ENCODE measurements around the gene SUGCT. TPM values are rescaled to one million over a fixed set of nuclear protein-coding genes. Genes with fewer than 3 reads are reported as not detected.

Gene SUGCT
- polyA plus RNA-seq, 1 of the 3 experiments (the other 2 are of a cell fraction) = 53.7 TPM

GRCh38 chr7:40874756-40875155 is 740.0 kb downstream of the SUGCT start:
- H3K36me3 ChIP-seq (replicated peaks in 1 of 2; ENCODE audit: control insufficient read depth in 1 of 2, insufficient read depth in 2 of 2, low read length in 1 of 2) = peaks cover 2 to 18% of the 10 kb centered on the region in 2 experiments
- CTCF ChIA-PET = interaction anchor here (0.6 to 0.8 kb wide), 2 partner anchors 29 to 704 kb away, joined by 3 read pairs; no protein-coding TSS in a partner anchor
- no peaks in the 10 kb centered on the region for H3K4me1 ChIP-seq (ENCODE audit: control insufficient read depth in 1 of 2, insufficient read depth in 2 of 2, low read depth in 1 of 2, low read length in 1 of 2)
- no peak overlapping the region for H3K4me2 ChIP-seq
- no peaks in the 10 kb centered on the region for H3K79me2 ChIP-seq (ENCODE audit: insufficient read depth)
- no peaks in the 10 kb centered on the region for H3K9me2 ChIP-seq
- no peaks in the 10 kb centered on the region for H3F3A ChIP-seq (replicated peaks; ENCODE audit: insufficient read depth)
- TF ChIP-seq YY1 (IDR thresholded peaks at IDR 0.05; ENCODE audit: low read depth) (no peak), FOSL2 (IDR thresholded peaks at IDR 0.05; ENCODE audit: borderline replicate concordance, low read depth) (no peak), USF1 (IDR thresholded peaks at IDR 0.05; ENCODE audit: borderline replicate concordance, low read depth) (no peak), CTCF (IDR thresholded peaks at IDR 0.05) (no peak), CHD2 (IDR thresholded peaks at IDR 0.05; ENCODE audit: low read length, partially characterized antibody) (no peak)
- POLR2A ChIA-PET = no interaction called here
- no peak for DNase-seq
- H2AFZ ChIP-seq (ENCODE audit: low read depth) = no peak overlapping the region
- 73% methylated on average over 4 of the region's 4 CpGs for WGBS (ENCODE audit: low lambda C conversion rate)
- H3K27ac ChIP-seq (ENCODE audit: low read depth in 2 of 2, low read length in 1 of 2) = no peak overlapping the region
- H4K20me1 ChIP-seq (ENCODE audit: insufficient read depth) = no peaks in the 10 kb centered on the region
- no peak overlapping the region for H3K9ac ChIP-seq
- H3K9me3 ChIP-seq = no peaks in the 10 kb centered on the region
- no peak overlapping the region for H3K4me3 ChIP-seq (ENCODE audit: low read depth in 2 of 2, low read length in 1 of 2)
- no peaks in the 10 kb centered on the region for H3K27me3 ChIP-seq (ENCODE audit: insufficient read depth)

- no peak for TF ChIP-seq EZH2phosphoT487 (IDR thresholded peaks at IDR 0.05; ENCODE audit: borderline replicate concordance, low read depth)
- no peak for TF ChIP-seq TCF12 (IDR thresholded peaks at IDR 0.05)
- no peak for TF ChIP-seq GABPA (IDR thresholded peaks at IDR 0.05; ENCODE audit: low read depth)
- TF ChIP-seq ZBTB33 (IDR thresholded peaks at IDR 0.05; ENCODE audit: borderline replicate concordance, low read depth) = no peak
- TF ChIP-seq RFX5 (IDR thresholded peaks at IDR 0.05; ENCODE audit: low read length) = no peak
- TF ChIP-seq IRF3 (IDR thresholded peaks at IDR 0.05; ENCODE audit: low read depth, low read length) = no peak
- TF ChIP-seq FOSL2 (IDR thresholded peaks at IDR 0.05; ENCODE audit: borderline replicate concordance, low read depth) = no peak
- no peak for TF ChIP-seq EP300 (IDR thresholded peaks at IDR 0.05; ENCODE audit: borderline replicate concordance in 1 of 2, low read depth in 1 of 2, low read length in 1 of 2)
- TF ChIP-seq JUND (IDR thresholded peaks at IDR 0.05) = no peak
- TF ChIP-seq YY1 (IDR thresholded peaks at IDR 0.05; ENCODE audit: low read depth) = no peak
- TF ChIP-seq GATA2 (CRISPR knock-in tag; IDR thresholded peaks at IDR 0.05) = no peak
- no peak for TF ChIP-seq TEAD4 (IDR thresholded peaks at IDR 0.05; ENCODE audit: borderline replicate concordance, insufficient read depth)
- TF ChIP-seq ELF1 (IDR thresholded peaks at IDR 0.05) = no peak
- ChIA-PET CTCF (interaction anchor here (0.9 kb wide), 1 partner anchor 12 kb away, joined by 3 read pairs; no protein-coding TSS in a partner anchor), POLR2A (no interaction called here)
- Histone ChIP-seq H3K4me1 (ENCODE audit: control insufficient read depth in 1 of 2, insufficient read depth in 2 of 2, low read depth in 1 of 2, low read length in 1 of 2) (no peaks in the 10 kb centered on the region), H3K36me3 (replicated peaks in 1 of 2; ENCODE audit: control insufficient read depth in 1 of 2, insufficient read depth in 2 of 2, low read length in 1 of 2) (peaks cover 0 to 11% of the 10 kb centered on the region in 2 experiments), H4K20me1 (ENCODE audit: insufficient read depth) (no peaks in the 10 kb centered on the region), H3K79me2 (ENCODE audit: insufficient read depth) (no peaks in the 10 kb centered on the region), H3K4me2 (no peak overlapping the region), H3K9me3 (no peaks in the 10 kb centered on the region), H3K9ac (no peak overlapping the region), H2AFZ (ENCODE audit: low read depth) (no peak overlapping the region), H3F3A (replicated peaks; ENCODE audit: insufficient read depth) (no peaks in the 10 kb centered on the region), H3K27ac (ENCODE audit: low read depth in 2 of 2, low read length in 1 of 2) (no peak overlapping the region), H3K9me2 (no peaks in the 10 kb centered on the region), H3K27me3 (ENCODE audit: insufficient read depth) (no peaks in the 10 kb centered on the region), H3K4me3 (ENCODE audit: low read depth in 2 of 2, low read length in 1 of 2) (no peak overlapping the region)
- 69% methylated on average over 3 of the region's 3 CpGs for WGBS (ENCODE audit: low lambda C conversion rate)
- no peak for DNase-seq
Observed at GRCh38 chr7:40876601-40877000, 741.8 kb downstream of the SUGCT start.

All from SK-N-SH (cell line).